Fibroblast of lung (primary cell): ENCODE data around the gene ADAM15.

Source experiments
- EZH2 ChIP-seq: IDR thresholded peaks from 2 replicates; pipeline ENCODE4 v1.5.1; 2012; ENCODE audit warnings: low read length, control low read depth, mild to moderate bottlenecking; ENCODE audit errors: missing control alignments
- TF ChIP-seq, protein P1 (sequence below), 2 donors: IDR thresholded peaks in 1 of 2; conservative IDR thresholded peaks in 1 of 2; 1 replicate in 1 of 2; 2 replicates in 1 of 2; pipeline ENCODE4 v1.5.1; 2011 to 2012; ENCODE audit warnings: low read length in 2 of 2, control low read depth in 1 of 2, inconsistent platforms in 1 of 2, low read depth in 1 of 2, mild to moderate bottlenecking in 1 of 2

DNA sequence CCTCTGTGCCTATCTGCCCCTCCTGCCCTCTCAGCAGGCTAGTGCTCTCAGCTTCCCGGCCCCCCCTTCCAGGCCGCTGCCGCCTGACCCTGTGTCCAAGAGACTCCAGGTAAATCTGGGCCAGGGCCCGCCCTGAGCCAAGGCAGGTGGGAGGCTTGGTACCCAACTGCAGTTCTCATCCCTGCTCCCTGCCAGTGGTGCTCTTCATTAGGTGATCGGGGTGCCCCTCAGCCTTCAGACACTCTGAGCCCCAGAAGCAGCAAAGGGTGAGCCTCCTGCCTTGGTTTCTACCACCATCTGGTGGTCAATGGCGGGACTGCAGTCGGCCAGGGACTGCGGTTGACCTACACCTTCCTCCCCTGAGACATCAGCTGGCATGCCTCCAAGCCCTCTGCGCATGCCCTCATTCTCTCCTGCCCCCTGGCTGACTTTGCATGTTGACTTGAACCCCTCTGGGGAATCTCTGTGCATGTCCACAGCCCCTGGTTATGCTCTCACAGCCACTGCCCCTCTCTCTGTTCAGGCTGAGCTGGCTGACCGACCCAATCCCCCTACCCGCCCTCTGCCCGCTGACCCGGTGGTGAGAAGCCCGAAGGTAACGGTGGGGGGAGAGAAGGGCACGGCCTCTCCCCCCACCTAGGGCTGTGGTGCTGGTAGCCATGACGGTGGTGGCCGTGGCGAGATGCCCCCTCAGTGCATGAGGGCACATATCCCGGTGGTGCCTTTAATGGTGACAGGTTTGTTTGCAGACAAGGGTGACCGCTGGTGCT is 10.4 kb downstream of the ADAM15 start:
- TF ChIP-seq, protein P1, sequence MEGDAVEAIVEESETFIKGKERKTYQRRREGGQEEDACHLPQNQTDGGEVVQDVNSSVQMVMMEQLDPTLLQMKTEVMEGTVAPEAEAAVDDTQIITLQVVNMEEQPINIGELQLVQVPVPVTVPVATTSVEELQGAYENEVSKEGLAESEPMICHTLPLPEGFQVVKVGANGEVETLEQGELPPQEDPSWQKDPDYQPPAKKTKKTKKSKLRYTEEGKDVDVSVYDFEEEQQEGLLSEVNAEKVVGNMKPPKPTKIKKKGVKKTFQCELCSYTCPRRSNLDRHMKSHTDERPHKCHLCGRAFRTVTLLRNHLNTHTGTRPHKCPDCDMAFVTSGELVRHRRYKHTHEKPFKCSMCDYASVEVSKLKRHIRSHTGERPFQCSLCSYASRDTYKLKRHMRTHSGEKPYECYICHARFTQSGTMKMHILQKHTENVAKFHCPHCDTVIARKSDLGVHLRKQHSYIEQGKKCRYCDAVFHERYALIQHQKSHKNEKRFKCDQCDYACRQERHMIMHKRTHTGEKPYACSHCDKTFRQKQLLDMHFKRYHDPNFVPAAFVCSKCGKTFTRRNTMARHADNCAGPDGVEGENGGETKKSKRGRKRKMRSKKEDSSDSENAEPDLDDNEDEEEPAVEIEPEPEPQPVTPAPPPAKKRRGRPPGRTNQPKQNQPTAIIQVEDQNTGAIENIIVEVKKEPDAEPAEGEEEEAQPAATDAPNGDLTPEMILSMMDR (conservative IDR thresholded peaks at IDR 0.05 in 1 of 2, IDR thresholded peaks at IDR 0.05 in 1 of 2; ENCODE audit: low read depth in 1 of 2, low read length in 2 of 2): peak; percentile 98 to 99
- TF ChIP-seq EZH2: no peak
